ENCODE results near the gene HTR1B.

GRCh38 chr6:77474973-77475372 is 11.7 kb upstream of the HTR1B start:
- TF ChIP-seq POLR2A (IDR thresholded peaks at IDR 0.05) (no peak), CTCF (IDR thresholded peaks at IDR 0.05) (no peak)
